AG09319 (cell line): ENCODE data around the gene C1QTNF9B.
"Not testable (repeated sequence)": the region's sequence is repeated elsewhere in the genome, so short reads cannot be mapped to it uniquely, and the experiment has no call there.

Source experiments
- DNase-seq: peaks from one replicate; pipeline ENCODE4 v3.0.0-alpha.2; 2010; ENCODE audit warnings: low read depth; ENCODE audit errors: extremely low read depth
- TF ChIP-seq, protein P1 (sequence below): IDR thresholded peaks from 2 replicates; pipeline ENCODE4 v1.5.1; 2011; ENCODE audit warnings: low read depth, mild to moderate bottlenecking, inconsistent platforms, low read length, moderate library complexity

C1QTNF9B gene

DNA sequence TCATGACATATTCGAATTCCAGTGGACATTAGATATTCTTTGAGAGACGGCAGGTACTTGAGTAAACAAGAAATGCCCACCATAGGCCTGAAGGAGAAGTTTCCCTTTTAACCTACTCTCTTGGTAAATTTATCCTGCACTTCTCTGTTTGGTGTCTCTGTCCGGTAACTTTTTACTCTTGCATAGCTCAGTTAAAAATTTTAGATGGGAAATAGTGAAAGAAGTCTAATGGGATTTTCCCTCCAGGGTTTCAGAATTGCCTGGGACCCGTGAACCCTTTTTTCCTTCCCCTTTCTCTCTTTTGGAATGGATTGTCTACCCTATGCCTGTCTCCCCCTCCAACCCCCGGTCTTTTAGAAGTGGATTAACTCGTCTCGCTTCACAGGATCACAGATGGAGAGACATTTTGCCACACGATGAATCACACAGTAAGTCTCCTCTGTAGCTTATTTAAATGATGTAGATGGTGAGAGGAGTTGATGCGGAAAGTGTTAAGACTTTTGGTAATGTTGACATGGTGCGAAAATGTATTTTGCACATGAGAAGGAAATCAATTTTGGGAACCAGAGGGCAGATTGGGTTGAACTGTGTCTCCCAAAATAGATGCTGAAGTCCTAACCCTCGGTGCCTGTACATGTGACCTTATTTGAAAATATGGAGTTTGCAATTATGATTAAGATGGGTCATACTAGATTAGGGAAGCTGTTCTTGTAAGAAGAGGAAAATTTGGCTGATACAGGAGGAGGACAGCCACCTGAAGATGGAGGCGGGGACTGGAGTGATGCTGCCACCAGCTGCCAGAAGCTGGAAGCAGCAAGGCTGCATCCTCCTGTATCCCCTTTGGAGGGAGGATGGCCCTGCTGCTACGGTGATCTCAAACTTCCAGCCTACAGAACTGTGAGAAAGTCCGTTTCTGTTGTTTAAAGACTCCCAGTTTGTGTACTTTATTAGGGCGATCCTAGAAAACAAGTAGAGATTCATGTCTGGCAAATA, 7.4 kb downstream of the C1QTNF9B start:
- no peak for DNase-seq
- TF ChIP-seq, protein P1, sequence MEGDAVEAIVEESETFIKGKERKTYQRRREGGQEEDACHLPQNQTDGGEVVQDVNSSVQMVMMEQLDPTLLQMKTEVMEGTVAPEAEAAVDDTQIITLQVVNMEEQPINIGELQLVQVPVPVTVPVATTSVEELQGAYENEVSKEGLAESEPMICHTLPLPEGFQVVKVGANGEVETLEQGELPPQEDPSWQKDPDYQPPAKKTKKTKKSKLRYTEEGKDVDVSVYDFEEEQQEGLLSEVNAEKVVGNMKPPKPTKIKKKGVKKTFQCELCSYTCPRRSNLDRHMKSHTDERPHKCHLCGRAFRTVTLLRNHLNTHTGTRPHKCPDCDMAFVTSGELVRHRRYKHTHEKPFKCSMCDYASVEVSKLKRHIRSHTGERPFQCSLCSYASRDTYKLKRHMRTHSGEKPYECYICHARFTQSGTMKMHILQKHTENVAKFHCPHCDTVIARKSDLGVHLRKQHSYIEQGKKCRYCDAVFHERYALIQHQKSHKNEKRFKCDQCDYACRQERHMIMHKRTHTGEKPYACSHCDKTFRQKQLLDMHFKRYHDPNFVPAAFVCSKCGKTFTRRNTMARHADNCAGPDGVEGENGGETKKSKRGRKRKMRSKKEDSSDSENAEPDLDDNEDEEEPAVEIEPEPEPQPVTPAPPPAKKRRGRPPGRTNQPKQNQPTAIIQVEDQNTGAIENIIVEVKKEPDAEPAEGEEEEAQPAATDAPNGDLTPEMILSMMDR, result no peak; the same call in none of the 2 replicates

DNA sequence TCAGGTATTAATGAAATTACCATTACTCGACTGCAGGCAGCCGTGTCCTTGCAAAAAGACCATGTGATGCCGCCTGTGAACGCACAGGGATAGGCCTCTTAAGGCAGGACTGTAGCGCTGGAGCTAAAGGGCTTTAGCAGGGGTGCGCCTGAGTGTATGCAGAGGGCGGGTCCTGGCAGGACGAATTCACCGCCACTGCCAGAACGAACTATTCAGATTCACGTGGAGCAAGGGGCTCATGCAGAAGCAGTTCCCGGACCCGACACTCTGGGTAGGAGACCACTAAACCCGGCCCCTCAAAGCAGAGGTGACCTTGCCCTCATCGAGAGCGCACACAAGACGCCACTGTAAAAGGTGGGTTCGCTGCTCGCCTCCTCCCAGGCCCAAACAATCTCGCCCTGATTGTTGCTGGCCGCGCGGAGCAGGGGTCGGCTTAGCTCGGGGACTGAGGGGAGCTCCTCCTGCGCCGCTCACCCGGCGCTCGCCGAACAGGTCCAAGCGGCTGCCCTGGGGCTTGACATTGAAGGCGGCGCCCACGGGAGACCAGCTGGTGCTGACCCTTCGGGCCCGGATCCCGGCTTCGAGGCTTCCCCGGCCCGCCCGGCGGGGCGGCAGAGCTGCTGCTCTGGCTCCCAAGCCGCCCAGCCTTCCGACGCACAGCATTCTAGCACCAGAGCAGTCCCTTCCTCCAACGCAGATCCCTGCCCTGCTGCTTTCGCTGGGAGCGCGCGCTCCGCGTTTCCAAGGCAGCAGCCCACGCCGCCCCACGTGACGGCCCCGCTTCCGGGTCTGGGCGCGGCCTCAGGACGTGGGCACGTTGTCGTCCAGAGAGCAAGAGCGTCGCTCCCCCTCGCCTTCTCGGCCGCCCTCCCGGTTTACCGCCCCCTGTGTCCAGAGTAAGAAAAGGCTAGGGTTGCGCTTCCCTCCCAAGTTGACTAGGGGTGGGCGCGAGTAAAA, 8.4 kb downstream of the C1QTNF9B start, which contains the start of gene MIPEP:
TSS of gene MIPEP (minus strand) at position 743 of the 957 bp plus-strand sequence. CDS start at position 663, 80 bp downstream.
- TF ChIP-seq, protein P1, result peak; percentile 79
- DNase-seq, result peak; percentile 81

DNA sequence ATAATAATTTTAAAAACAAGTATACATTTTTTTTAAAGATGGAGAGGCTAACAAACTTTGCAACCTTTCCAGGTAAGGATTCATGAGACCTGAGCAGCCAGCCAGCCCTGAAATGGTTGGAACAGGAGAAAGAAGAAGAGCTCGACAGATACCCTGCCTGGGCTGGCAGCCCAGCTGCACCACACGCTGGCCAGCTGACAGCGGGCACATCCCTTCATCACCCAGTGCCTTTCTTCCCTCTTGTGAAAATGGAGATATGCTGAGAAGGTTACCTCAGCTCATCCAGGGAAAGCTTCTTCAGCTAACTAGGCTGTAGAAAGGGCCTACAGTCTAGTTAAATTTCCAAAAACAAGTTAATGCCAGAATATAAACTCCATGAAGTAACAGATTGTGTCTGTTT, 12.9 kb downstream of the C1QTNF9B start:
- not testable (repeated sequence) for DNase-seq

DNA sequence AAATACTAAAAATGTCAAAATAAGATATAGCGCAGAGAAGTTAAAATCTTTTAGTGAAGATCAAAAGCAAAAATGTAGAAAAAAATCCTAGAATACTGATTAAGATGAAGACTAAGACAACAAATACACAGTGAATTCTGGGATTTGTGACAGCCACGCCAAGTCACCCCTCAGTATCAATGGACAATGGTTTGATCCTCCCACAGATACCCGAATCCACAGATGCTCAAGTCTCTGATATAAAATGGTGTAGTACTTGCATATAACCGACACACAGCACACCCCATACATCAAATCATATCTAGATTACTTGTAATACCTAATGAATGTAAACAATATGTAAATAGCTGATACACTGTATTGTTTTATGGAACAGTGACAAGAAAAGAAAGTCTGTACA, 14.0 kb downstream of the C1QTNF9B start:
- TF ChIP-seq, protein P1, result no peak
- no peak for DNase-seq

DNA sequence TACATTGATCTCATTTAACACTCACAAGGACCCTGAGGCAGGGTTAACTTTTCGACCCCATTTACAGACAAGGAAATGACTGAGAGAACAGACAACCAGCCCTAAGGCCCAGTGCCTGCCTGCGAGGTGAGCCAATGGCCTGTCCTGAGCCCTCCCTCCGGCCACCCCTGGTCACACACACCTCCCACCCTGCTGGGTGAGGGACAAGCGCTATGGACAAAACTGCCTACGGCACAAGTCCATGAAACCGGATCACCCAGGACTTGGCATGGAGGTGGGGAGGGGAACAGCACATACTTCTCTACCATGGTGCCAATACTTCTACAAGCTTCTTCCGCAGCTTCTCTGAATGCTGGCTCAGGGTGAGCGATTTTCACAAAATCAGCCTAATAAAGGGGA, 15.9 kb downstream of the C1QTNF9B start:
- DNase-seq, result not testable (repeated sequence)

DNA sequence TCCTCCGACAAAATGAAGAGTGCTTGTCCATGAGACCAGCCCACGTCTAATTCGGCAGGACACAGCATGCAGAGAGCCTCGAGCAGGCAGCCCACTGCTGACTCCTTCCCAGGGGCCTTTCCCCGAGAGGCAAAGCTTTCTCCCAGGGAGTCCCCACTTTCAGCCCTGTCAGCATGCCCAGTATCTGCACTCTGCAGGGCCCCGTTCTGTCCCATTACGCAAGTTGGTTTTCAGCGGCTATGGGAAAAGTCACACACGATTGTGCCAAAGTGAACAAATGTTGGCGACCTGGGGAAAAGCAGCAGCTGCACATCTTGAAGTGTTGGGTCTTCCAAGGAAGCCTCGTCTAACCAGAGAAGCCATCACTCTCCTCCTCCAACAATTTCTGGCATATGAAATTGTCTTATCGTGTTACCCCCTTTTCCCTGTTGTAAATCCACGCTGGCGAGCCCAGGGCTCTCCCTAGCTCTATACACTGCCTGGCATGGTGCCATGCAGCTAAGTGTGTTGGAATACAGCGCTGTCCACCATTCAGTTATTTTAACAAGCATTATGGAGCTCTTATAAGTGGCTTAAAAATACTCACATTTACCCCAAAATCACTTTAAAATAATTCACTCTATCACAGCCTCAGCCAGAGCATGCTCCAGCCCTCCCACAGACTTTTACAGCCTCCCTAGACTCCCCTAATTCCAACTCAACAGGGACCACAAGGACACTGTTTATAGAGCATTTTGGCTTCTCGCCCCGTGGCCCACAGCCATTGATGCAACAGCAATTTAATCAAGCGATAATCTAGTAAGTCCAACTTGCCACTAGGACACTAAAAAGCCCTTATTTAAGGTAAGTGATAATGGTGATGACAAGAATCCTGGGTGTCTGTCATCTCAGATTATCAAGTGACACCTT, 16.6 kb downstream of the C1QTNF9B start:
- not testable (repeated sequence) for DNase-seq

DNA sequence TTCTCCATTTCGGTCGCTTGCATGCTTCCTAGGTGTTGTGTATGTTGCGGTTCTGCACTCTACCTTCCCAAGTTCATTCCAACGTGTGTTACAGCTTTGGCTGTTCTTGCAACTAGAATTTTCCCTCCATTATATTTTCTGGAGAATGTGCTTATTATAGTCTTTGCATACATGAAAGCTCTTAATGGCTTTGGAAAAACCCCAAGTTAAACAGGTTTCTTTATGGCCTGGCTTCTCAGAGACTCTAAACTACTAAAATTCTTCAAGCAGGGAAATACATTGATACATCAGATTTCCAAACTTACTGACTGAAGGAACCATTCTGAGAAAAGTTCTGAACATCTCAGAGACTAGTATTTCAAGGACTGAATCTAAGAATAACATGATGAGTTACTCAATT, 20.0 kb downstream of the C1QTNF9B start:
- TF ChIP-seq, protein P1, result no peak
- DNase-seq, result no peak

DNA sequence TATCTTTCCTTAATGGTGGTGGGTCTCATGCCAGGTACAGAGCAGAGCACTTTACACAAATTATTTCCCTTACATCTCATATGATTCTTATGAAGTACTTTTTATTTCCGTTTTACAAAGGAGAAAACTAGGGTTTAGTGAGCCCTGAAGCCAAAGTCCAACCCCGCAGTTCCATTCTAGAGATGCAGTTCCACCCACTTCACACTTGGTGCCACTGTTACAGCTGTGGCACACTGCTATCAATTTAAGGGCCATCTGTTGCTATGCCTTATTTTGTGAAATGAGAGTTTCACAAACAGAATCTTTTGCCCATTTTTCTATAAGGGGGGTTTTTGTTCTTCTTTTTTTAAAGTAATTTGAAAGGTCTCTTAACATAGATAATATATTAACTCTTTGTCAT, 21.0 kb downstream of the C1QTNF9B start:
- TF ChIP-seq, protein P1, result peak; percentile 43
- DNase-seq, result no peak
